Activated B cell treated with CpG ODN at 0.5 μM for 24 hours (primary cell): Measurements from ENCODE around the gene ANKRD17. TPM values are rescaled to one million over a fixed set of nuclear protein-coding genes. Genes with fewer than 3 reads are reported as not detected.

ENCODE experiments used
- ATAC-seq: fragments of 200-7000 bp; cut with Tn5 transposase; one replicate; pipeline ENCODE4 v1.10.0; 2021; ENCODE audit warnings: low read depth, mild to moderate bottlenecking, moderate library complexity
- CTCF ChIA-PET: fragments of 350-600 bp; sonication (Branson Sonifier 250); formaldehyde crosslinking; loops from one replicate; lab custom pipeline; 2021; ENCODE audit warnings: antibody characterized with exemption; lab: Charles Lee
- POLR2A ChIA-PET: fragments of 350-600 bp; sonication (Branson Sonifier 250); formaldehyde crosslinking; loops from one replicate; lab custom pipeline; 2021; ENCODE audit warnings: antibody characterized with exemption; lab: Charles Lee
- DNase-seq: peaks from one replicate; pipeline ENCODE4 v3.0.0; 2022
- H3K27ac Mint-ChIP-seq: one replicate; pipeline ENCODE4 v1.8.0; 2020; ENCODE audit warnings: mixed read lengths
- H3K27me3 Mint-ChIP-seq: one replicate; pipeline ENCODE4 v1.8.0; 2021; ENCODE audit warnings: mixed read lengths
- H3K36me3 Mint-ChIP-seq: one replicate; pipeline ENCODE4 v1.8.0; 2021; ENCODE audit warnings: low read depth, mixed read lengths
- H3K4me1 Mint-ChIP-seq: one replicate; pipeline ENCODE4 v1.8.0; 2021; ENCODE audit warnings: mixed read lengths
- H3K4me3 Mint-ChIP-seq: one replicate; pipeline ENCODE4 v1.8.0; 2020; ENCODE audit warnings: mild to moderate bottlenecking, mixed read lengths
- H3K9me3 Mint-ChIP-seq: one replicate; pipeline ENCODE4 v1.8.0; 2020; ENCODE audit warnings: mixed read lengths
- CTCF ChIP-seq: fragments of 200-600 bp; IDR thresholded peaks from one replicate; pipeline ENCODE4 v1.8.0; 2022; ENCODE audit warnings: antibody characterized with exemption, mild to moderate bottlenecking
- intact Hi-C: fragments of 100-400 bp; cut with micrococcal nuclease; formaldehyde crosslinking; loops from one replicate; pipeline ENCODE4 v1.15.1; 2024
- total RNA-seq: library from RNA; stranded (reverse); gene quantifications from 2 replicates; pipeline ENCODE4 v1.2.3, GENCODE V29; 2022

ANKRD17 gene
- total RNA-seq, 1 donor from 2014 or later = 61.4 TPM

- no peak for TF ChIP-seq CTCF
- peaks cover 55% of the 10 kb centered on the region for H3K36me3 Mint-ChIP-seq
- intact Hi-C loops = no loop called here
- no peak overlapping the region for H3K27ac Mint-ChIP-seq
- no peaks in the 10 kb centered on the region for H3K4me1 Mint-ChIP-seq
- H3K4me3 Mint-ChIP-seq = no peak overlapping the region
- ChIA-PET CTCF (no interaction called here), POLR2A (no interaction called here)
- DNase-seq (no peak), ATAC-seq (no peak)
- no peaks in the 10 kb centered on the region for H3K27me3 Mint-ChIP-seq
- H3K9me3 Mint-ChIP-seq = no peaks in the 10 kb centered on the region
Measured at GRCh38 chr4:73053974-73054480, 204.6 kb downstream of the ANKRD17 start.

GRCh38 chr4:73053076-73053475 is 205.5 kb downstream of the ANKRD17 start:
- TF ChIP-seq CTCF = no peak
- H3K4me1 Mint-ChIP-seq = no peaks in the 10 kb centered on the region
- H3K9me3 Mint-ChIP-seq = no peaks in the 10 kb centered on the region
- intact Hi-C loops = no loop called here
- ChIA-PET CTCF (no interaction called here), POLR2A (no interaction called here)
- ATAC-seq (no peak), DNase-seq (no peak)
- no peak overlapping the region for H3K4me3 Mint-ChIP-seq
- no peaks in the 10 kb centered on the region for H3K27me3 Mint-ChIP-seq
- peaks cover 46% of the 10 kb centered on the region for H3K36me3 Mint-ChIP-seq
- no peak overlapping the region for H3K27ac Mint-ChIP-seq

- ChIA-PET POLR2A (interaction anchor here (0.7 kb wide), 1 partner anchor 207 kb away, joined by 6 read pairs; the partner anchor contains the start of gene ANKRD17), CTCF (no interaction called here)
- Mint-ChIP-seq H3K27me3 (no peaks in the 10 kb centered on the region), H3K27ac (no peak overlapping the region), H3K4me1 (no peaks in the 10 kb centered on the region), H3K4me3 (no peak overlapping the region), H3K36me3 (peaks cover 37% of the 10 kb centered on the region), H3K9me3 (no peaks in the 10 kb centered on the region)
- no peak for TF ChIP-seq CTCF
- no peak for ATAC-seq
- intact Hi-C loops = no loop called here
- no peak for DNase-seq
Measured at GRCh38 chr4:73051625-73052024, 207.0 kb downstream of the ANKRD17 start.

- DNase-seq (no peak), ATAC-seq (no peak)
- Mint-ChIP-seq H3K27ac (no peak overlapping the region), H3K9me3 (no peaks in the 10 kb centered on the region), H3K36me3 (no peaks in the 10 kb centered on the region), H3K4me1 (no peaks in the 10 kb centered on the region), H3K4me3 (no peak overlapping the region), H3K27me3 (no peaks in the 10 kb centered on the region)
- ChIA-PET POLR2A (no interaction called here), CTCF (no interaction called here)
- intact Hi-C loops = no loop called here
- TF ChIP-seq CTCF = no peak
Measured at GRCh38 chr4:73045879-73046278, 212.7 kb downstream of the ANKRD17 start.

GRCh38 chr4:73037057-73037456 is 221.5 kb downstream of the ANKRD17 start:
- DNase-seq (no peak), ATAC-seq (no peak)
- no peaks in the 10 kb centered on the region for H3K4me1 Mint-ChIP-seq
- intact Hi-C loops = no loop called here
- H3K27ac Mint-ChIP-seq = no peak overlapping the region
- peaks cover 7% of the 10 kb centered on the region for H3K9me3 Mint-ChIP-seq
- TF ChIP-seq CTCF = no peak
- POLR2A ChIA-PET = no interaction called here
- peaks cover 3% of the 10 kb centered on the region for H3K27me3 Mint-ChIP-seq
- H3K36me3 Mint-ChIP-seq = no peaks in the 10 kb centered on the region
- CTCF ChIA-PET = no interaction called here
- H3K4me3 Mint-ChIP-seq = no peak overlapping the region
